Breast epithelium (tissue), 4 donors: ENCODE measurements around the gene RAP2C. TPM values are rescaled to one million over a fixed set of nuclear protein-coding genes. Genes with fewer than 3 reads are reported as not detected.

Experiments used
- DNase-seq, 2 donors: peaks; one replicate each; pipeline ENCODE4 v3.0.0-alpha.2; 2019; ENCODE audit warnings: low spot score in 2 of 2
- H3K27ac ChIP-seq, 2 donors: fragments of 200-600 bp; sonication (generic) in 1 of 2; one replicate each; pipeline ENCODE4 v1.5.1; 2016 to 2019; ENCODE audit warnings: mild to moderate bottlenecking in 1 of 2
- H3K27me3 ChIP-seq, 2 donors: fragments of 200-600 bp; sonication (generic) in 1 of 2; one replicate each; pipeline versions ENCODE4 v1.5.1 to v1.6.0; 2017 to 2019; ENCODE audit warnings: control low read depth in 1 of 2, mild to moderate bottlenecking in 1 of 2
- H3K36me3 ChIP-seq: fragments of 200-600 bp; one replicate; pipeline ENCODE4 v1.5.1; 2019
- H3K4me1 ChIP-seq, 2 donors: fragments of 200-600 bp; sonication (generic); one replicate each; pipeline ENCODE4 v1.5.1; 2016 to 2019; ENCODE audit warnings: control low read depth in 1 of 2
- H3K4me3 ChIP-seq, 3 donors: fragments of 200-600 bp; sonication (generic); 1 replicate in 2 of 3; 2 replicates in 1 of 3; pipeline ENCODE4 v1.5.1; 2016 to 2019; ENCODE audit warnings: mild to moderate bottlenecking in 3 of 3, moderate library complexity in 2 of 3
- H3K9me3 ChIP-seq, 2 donors: fragments of 200-600 bp; sonication (generic) in 1 of 2; one replicate each; pipeline ENCODE4 v1.5.1; 2016 to 2019; ENCODE audit warnings: control low read depth in 1 of 2
- CTCF ChIP-seq, 3 donors: fragments of 450-650 bp; IDR thresholded peaks; one replicate each; pipeline ENCODE4 v1.5.1; 2016 to 2017; ENCODE audit warnings: antibody characterized with exemption in 3 of 3, mild to moderate bottlenecking in 3 of 3, moderate library complexity in 3 of 3
- POLR2A ChIP-seq: fragments of 450-650 bp; IDR thresholded peaks from one replicate; pipeline ENCODE4 v1.6.1; 2016; ENCODE audit warnings: antibody characterized with exemption, mild to moderate bottlenecking, moderate library complexity
- POLR2AphosphoS5 ChIP-seq, 3 donors: sonication (generic); formaldehyde crosslinking; IDR thresholded peaks; one replicate each; pipeline ENCODE4 v1.6.1; 2017; ENCODE audit warnings: antibody characterized with exemption in 3 of 3
- intact Hi-C: fragments of 100-400 bp; cut with DNase I; formaldehyde crosslinking; loops from one replicate; pipeline ENCODE4 v1.15.1; 2023; ENCODE audit warnings: low total_unique reads
- total RNA-seq, 3 donors: library from RNA; depleted of rRNA; stranded (reverse); fragments of >200 nt; gene quantifications; one replicate each; pipeline ENCODE4 v1.1.0, GENCODE V29; 2016

RAP2C gene
- total RNA-seq, 3 donors from 2014 or later: 14.1 to 22.1 (median 18.0) TPM

- no peaks in the 10 kb centered on the region for H3K4me1 ChIP-seq
- no peak overlapping the region for H3K27ac ChIP-seq
- H3K9me3 ChIP-seq: no peaks in the 10 kb centered on the region
- DNase-seq: no peak
- H3K4me3 ChIP-seq: no peak overlapping the region
- intact Hi-C loops: loop anchor here (10.0 kb wide), 1 partner anchor 1490 kb away; no protein-coding TSS in a partner anchor
- H3K27me3 ChIP-seq: peaks cover 0 to 10% of the 10 kb centered on the region in 2 donors
- TF ChIP-seq CTCF (IDR thresholded peaks at IDR 0.05): no peak
- no peak for TF ChIP-seq POLR2AphosphoS5 (IDR thresholded peaks at IDR 0.05)
- TF ChIP-seq POLR2A: no peak
- no peaks in the 10 kb centered on the region for H3K36me3 ChIP-seq
Measured at GRCh38 chrX:132204629-132205028, 14.6 kb downstream of the RAP2C start.

- H3K36me3 ChIP-seq: no peaks in the 10 kb centered on the region
- TF ChIP-seq CTCF (IDR thresholded peaks at IDR 0.05) (no peak), POLR2A (no peak)
Measured at GRCh38 chrX:132200976-132201375, 18.3 kb downstream of the RAP2C start.

GRCh38 chrX:132199941-132200340 is 19.3 kb downstream of the RAP2C start:
- no peak for DNase-seq
- no peak for TF ChIP-seq POLR2A
- TF ChIP-seq POLR2AphosphoS5 (IDR thresholded peaks at IDR 0.05): no peak
- no peak for TF ChIP-seq CTCF (IDR thresholded peaks at IDR 0.05)
- Histone ChIP-seq H3K4me1 (no peaks in the 10 kb centered on the region), H3K27ac (no peak overlapping the region), H3K36me3 (no peaks in the 10 kb centered on the region), H3K9me3 (no peaks in the 10 kb centered on the region), H3K4me3 (no peak overlapping the region), H3K27me3 (peaks cover 0 to 15% of the 10 kb centered on the region in 2 donors)
- intact Hi-C loops: loop anchor here (10.0 kb wide), 1 partner anchor 1495 kb away; no protein-coding TSS in a partner anchor

More at GRCh38 chrX:132200976-132201375, 18.3 kb downstream of the RAP2C start:
- Histone ChIP-seq H3K27me3 (peaks cover 0 to 6% of the 10 kb centered on the region in 2 donors), H3K27ac (no peak overlapping the region), H3K4me1 (no peaks in the 10 kb centered on the region), H3K4me3 (no peak overlapping the region), H3K9me3 (no peaks in the 10 kb centered on the region)
- no peak for DNase-seq
- intact Hi-C loops: loop anchor here (10.0 kb wide), 1 partner anchor 1494 kb away; no protein-coding TSS in a partner anchor

- DNase-seq: no peak
- intact Hi-C loops: no loop called here
- TF ChIP-seq POLR2AphosphoS5 (IDR thresholded peaks at IDR 0.05) (no peak), POLR2A (no peak), CTCF (IDR thresholded peaks at IDR 0.05) (no peak)
- no peaks in the 10 kb centered on the region for H3K4me1 ChIP-seq
- peaks cover 0 to 23% of the 10 kb centered on the region in 2 donors for H3K27me3 ChIP-seq
- H3K4me3 ChIP-seq: no peak overlapping the region
- H3K27ac ChIP-seq: no peak overlapping the region
- peaks cover 5 to 6% of the 10 kb centered on the region in 2 donors for H3K9me3 ChIP-seq
- no peaks in the 10 kb centered on the region for H3K36me3 ChIP-seq
Measured at GRCh38 chrX:132193872-132194574, 25.2 kb downstream of the RAP2C start.

- no peak for DNase-seq
- Histone ChIP-seq H3K27ac (no peak overlapping the region), H3K36me3 (no peaks in the 10 kb centered on the region), H3K4me3 (no peak overlapping the region), H3K4me1 (no peaks in the 10 kb centered on the region), H3K9me3 (peaks cover 5 to 6% of the 10 kb centered on the region in 2 donors), H3K27me3 (peaks cover 0 to 24% of the 10 kb centered on the region in 2 donors)
- no peak for TF ChIP-seq POLR2AphosphoS5 (IDR thresholded peaks at IDR 0.05)
- TF ChIP-seq CTCF (IDR thresholded peaks at IDR 0.05): no peak
- TF ChIP-seq POLR2A: no peak
- intact Hi-C loops: no loop called here
Measured at GRCh38 chrX:132191938-132192337, 27.3 kb downstream of the RAP2C start.
